Right lobe of liver (tissue), 6 donors: ENCODE data around the gene CDKN3. TPM values are rescaled to one million over a fixed set of nuclear protein-coding genes. Genes with fewer than 3 reads are reported as not detected.
"Not testable (repeated sequence)": the region's sequence is repeated elsewhere in the genome, so short reads cannot be mapped to it uniquely, and the experiment has no call there.

Experiments used
- ATAC-seq, 4 donors: fragments of 200-7000 bp; cut with Tn5 transposase; one replicate each; pipeline ENCODE4 v1.9.1; 2020; ENCODE audit warnings: mild to moderate bottlenecking in 4 of 4, moderate library complexity in 4 of 4
- DNase-seq, 3 donors: peaks; one replicate each; pipeline ENCODE4 v3.0.0-alpha.2; 2020
- H3K27ac ChIP-seq, 3 donors: fragments of 200-600 bp; one replicate each; pipeline ENCODE4 v1.8.0; 2022
- H3K27me3 ChIP-seq, 2 donors: fragments of 200-600 bp; one replicate each; pipeline ENCODE4 v1.8.0; 2022
- H3K36me3 ChIP-seq, 4 donors: fragments of 200-600 bp; sonication (generic) in 1 of 4; one replicate each; pipeline versions ENCODE4 v1.5.1 to v1.8.0; 2017 to 2022; ENCODE audit warnings: control low read depth in 1 of 4
- H3K4me1 ChIP-seq, 4 donors: fragments of 200-600 bp; sonication (generic) in 1 of 4; one replicate each; pipeline versions ENCODE4 v1.5.1 to v1.8.0; 2017 to 2022; ENCODE audit warnings: control low read depth in 1 of 4
- H3K4me3 ChIP-seq, 3 donors: fragments of 200-600 bp; one replicate each; pipeline ENCODE4 v1.8.0; 2022
- H3K9me3 ChIP-seq, 4 donors: fragments of 200-600 bp; sonication (generic) in 1 of 4; one replicate each; pipeline versions ENCODE4 v1.5.1 to v1.8.0; 2017 to 2022; ENCODE audit warnings: control low read depth in 1 of 4
- CTCF ChIP-seq, 4 donors: fragments of 200-600 bp in 3 of 4; fragments of 450-650 bp in 1 of 4; IDR thresholded peaks; one replicate each; pipeline versions ENCODE4 v1.5.1 to v1.8.0; 2016 to 2022; ENCODE audit warnings: antibody characterized with exemption in 4 of 4, mild to moderate bottlenecking in 2 of 4
- POLR2A ChIP-seq: fragments of 450-650 bp; IDR thresholded peaks from one replicate; pipeline ENCODE4 v1.6.1; 2017; ENCODE audit warnings: antibody characterized with exemption, mild to moderate bottlenecking
- WGBS: methylation state at CpG from one replicate; pipeline ENCODE4 v1.1.6; 2018; ENCODE audit warnings: low coverage, low lambda C conversion rate; ENCODE audit not compliant: insufficient coverage; ENCODE audit errors: missing lambda C conversion rate; 5-methylcytosine and 5-hydroxymethylcytosine counted together
- intact Hi-C, 2 donors: fragments of 100-400 bp; cut with DNase I; formaldehyde crosslinking; loops; one replicate each; pipeline versions ENCODE4 v1.11.2 to v1.14.1; 2022
- total RNA-seq, 6 experiments: library from RNA; depleted of rRNA in 2 of 6; stranded (reverse); fragments of >200 nt in 2 of 6; fragmentation: NEBNext Ultra II Directional in 3 of 6; extraction: Animal tissue kit (Norgen Biotek cat#: 25700) in 3 of 6; gene quantifications; one replicate each; pipeline versions ENCODE4 v1.1.0 to v1.2.4, GENCODE V29; 2016 to 2023
- donor health status: DM: no; HTN: yes; CAD: no.
- donor health status: DM: no; HTN: no; CAD: no.
- donor health status: DM: no; HTN: no; CAD: no.
- donor health status: DM: no; HTN: yes; CAD: no.
- donor health status: DM: no; HTN: yes; CAD: no.

CDKN3 gene
- total RNA-seq, 6 experiments from 2014 or later: 0.59 to 7.3 (median 2.4) TPM; not detected in 1

- no peaks in the 10 kb centered on the region for H3K4me1 ChIP-seq
- peak in 3 of 4 donors; percentile 45 to 63 (median 50) for ATAC-seq
Measured at GRCh38 chr14:54455363-54455762, 58.6 kb downstream of the CDKN3 start.

GRCh38 chr14:54456820-54457608 is 60.2 kb downstream of the CDKN3 start:
- H3K27me3 ChIP-seq, DNase-seq, intact Hi-C loops, H3K27ac ChIP-seq, H3K4me3 ChIP-seq, ATAC-seq, H3K4me1 ChIP-seq, H3K36me3 ChIP-seq, H3K9me3 ChIP-seq: not testable (repeated sequence)
- 69% methylated on average over 1 of the region's 1 CpG for WGBS

More at GRCh38 chr14:54455363-54455762, 58.6 kb downstream of the CDKN3 start:
- no peak for TF ChIP-seq POLR2A
- TF ChIP-seq CTCF (IDR thresholded peaks at IDR 0.05): no peak
- H3K9me3 ChIP-seq: no peaks in the 10 kb centered on the region
- no peaks in the 10 kb centered on the region for H3K27me3 ChIP-seq
- no peak overlapping the region for H3K27ac ChIP-seq
- 31% methylated on average over 1 of the region's 1 CpG for WGBS
- H3K4me3 ChIP-seq: no peak overlapping the region
- H3K36me3 ChIP-seq: no peaks in the 10 kb centered on the region
- intact Hi-C loops: no loop called here
- no peak for DNase-seq

GRCh38 chr14:54457609-54457996 is 60.8 kb downstream of the CDKN3 start:
- intact Hi-C loops: no loop called here
- no peaks in the 10 kb centered on the region for H3K4me1 ChIP-seq
- H3K36me3 ChIP-seq: no peaks in the 10 kb centered on the region
- TF ChIP-seq CTCF (IDR thresholded peaks at IDR 0.05) (no peak), POLR2A (no peak)
- no peak overlapping the region for H3K4me3 ChIP-seq
- H3K27me3 ChIP-seq: no peaks in the 10 kb centered on the region
- no peak overlapping the region for H3K27ac ChIP-seq
- no peak for DNase-seq
- no peaks in the 10 kb centered on the region for H3K9me3 ChIP-seq
- WGBS: 19% methylated on average over 3 of the region's 3 CpGs
- peak in 2 of 4 donors; percentile 11 to 48 for ATAC-seq

- H3K27ac ChIP-seq, H3K36me3 ChIP-seq, H3K4me3 ChIP-seq, intact Hi-C loops, H3K9me3 ChIP-seq, H3K4me1 ChIP-seq, ATAC-seq, H3K27me3 ChIP-seq, DNase-seq: not testable (repeated sequence)
Measured at GRCh38 chr14:54458536-54458935, 61.7 kb downstream of the CDKN3 start.

- no peak for TF ChIP-seq POLR2A
- Histone ChIP-seq H3K27me3 (no peaks in the 10 kb centered on the region), H3K4me1 (no peaks in the 10 kb centered on the region), H3K4me3 (no peak overlapping the region), H3K36me3 (no peaks in the 10 kb centered on the region), H3K9me3 (no peaks in the 10 kb centered on the region), H3K27ac (no peak overlapping the region)
- WGBS: 83% methylated on average over 2 of the region's 3 CpGs
- DNase-seq (no peak), ATAC-seq (no peak)
- intact Hi-C loops: no loop called here
Measured at GRCh38 chr14:54459106-54459505, 62.3 kb downstream of the CDKN3 start.

- Histone ChIP-seq H3K4me1 (no peaks in the 10 kb centered on the region), H3K27ac (no peak overlapping the region), H3K9me3 (no peaks in the 10 kb centered on the region), H3K4me3 (no peak overlapping the region), H3K36me3 (no peaks in the 10 kb centered on the region), H3K27me3 (no peaks in the 10 kb centered on the region)
- DNase-seq: no peak
- TF ChIP-seq CTCF (IDR thresholded peaks at IDR 0.05) (no peak), POLR2A (no peak)
- ATAC-seq: no peak
- 59% methylated on average over 5 of the region's 5 CpGs for WGBS
- intact Hi-C loops: no loop called here
Measured at GRCh38 chr14:54462048-54462447, 65.2 kb downstream of the CDKN3 start.
